Measurements from ENCODE around the gene TMEM266.

Gene TMEM266

DNA sequence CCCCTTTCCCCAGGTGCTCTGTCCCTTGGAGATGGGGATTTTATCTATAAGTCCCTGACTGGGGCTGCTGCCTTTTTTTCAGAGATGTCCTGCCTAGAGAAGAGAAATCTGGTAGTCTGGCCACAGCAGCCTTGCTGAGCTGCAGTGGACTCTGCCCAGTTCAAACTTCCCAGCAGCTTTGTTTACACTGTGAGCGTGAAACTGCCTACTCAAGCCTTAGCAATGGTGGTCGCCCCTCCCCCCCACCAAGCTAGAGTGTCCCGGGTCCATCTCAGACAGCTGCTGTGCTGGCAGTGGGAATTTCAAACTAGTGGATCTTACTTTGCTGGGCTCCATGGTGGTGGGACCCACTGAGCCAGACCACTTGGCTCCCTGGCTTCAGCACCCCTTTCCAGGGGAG lies 38.9 kb downstream of the TMEM266 start:
- no peak overlapping the region for H3K4ac ChIP-seq (ENCODE audit: low read depth in 1 of 2, low read length in 2 of 2)
- no peak overlapping the region for H2BK12ac ChIP-seq (ENCODE audit: low read length in 2 of 2)
- no peak overlapping the region for H3K4me3 ChIP-seq (ENCODE audit: insufficient read depth in 1 of 2, low read depth in 1 of 2, low read length in 2 of 2)
- 6% methylated on average over 3 of the region's 3 CpGs for WGBS
- no peak overlapping the region for H4K8ac ChIP-seq (ENCODE audit: low read length)
- H2BK5ac ChIP-seq (ENCODE audit: low read depth, low read length, poor library complexity, severe bottlenecking) = no peak overlapping the region
- H3K27ac ChIP-seq (ENCODE audit: low read length, poor library complexity, severe bottlenecking) = no peak overlapping the region
- peaks cover 3% of the 10 kb centered on the region for H3K9me3 ChIP-seq (ENCODE audit: control insufficient read depth, low read length)
- H3K9ac ChIP-seq (ENCODE audit: low read length) = no peak overlapping the region
- no peaks in the 10 kb centered on the region for H3K36me3 ChIP-seq (ENCODE audit: control insufficient read depth in 1 of 2, insufficient read depth in 2 of 2, low read depth in 1 of 2, low read length in 2 of 2)
- no peak overlapping the region for H2BK120ac ChIP-seq (ENCODE audit: low read depth, low read length)
- H2BK15ac ChIP-seq (ENCODE audit: low read depth, poor library complexity, severe bottlenecking) = no peak overlapping the region
- H2AFZ ChIP-seq (ENCODE audit: low read depth, low read length) = no peak overlapping the region
- H3K27me3 ChIP-seq (ENCODE audit: control insufficient read depth in 1 of 2, insufficient read depth in 1 of 2, low read length in 2 of 2) = peaks cover 23 to 28% of the 10 kb centered on the region in 2 experiments
- no peak for DNase-seq
- H2AK5ac ChIP-seq (ENCODE audit: low read length, severe bottlenecking) = no peak overlapping the region
- no peak overlapping the region for H3K23ac ChIP-seq (ENCODE audit: low read length in 2 of 2)
- no peaks in the 10 kb centered on the region for H3K4me1 ChIP-seq (ENCODE audit: control insufficient read depth, insufficient read depth, low read depth, low read length)
- no peak overlapping the region for H3K18ac ChIP-seq (ENCODE audit: low read depth in 1 of 2, low read length in 2 of 2)
- no peaks in the 10 kb centered on the region for H3K79me1 ChIP-seq (replicated peaks; ENCODE audit: low read length, poor library complexity, severe bottlenecking)
- no peak overlapping the region for H3K14ac ChIP-seq (ENCODE audit: low read length in 2 of 2)
- H3K4me2 ChIP-seq (ENCODE audit: low read length, poor library complexity, severe bottlenecking) = no peak overlapping the region
- H4K91ac ChIP-seq (ENCODE audit: low read length) = no peak overlapping the region

DNA sequence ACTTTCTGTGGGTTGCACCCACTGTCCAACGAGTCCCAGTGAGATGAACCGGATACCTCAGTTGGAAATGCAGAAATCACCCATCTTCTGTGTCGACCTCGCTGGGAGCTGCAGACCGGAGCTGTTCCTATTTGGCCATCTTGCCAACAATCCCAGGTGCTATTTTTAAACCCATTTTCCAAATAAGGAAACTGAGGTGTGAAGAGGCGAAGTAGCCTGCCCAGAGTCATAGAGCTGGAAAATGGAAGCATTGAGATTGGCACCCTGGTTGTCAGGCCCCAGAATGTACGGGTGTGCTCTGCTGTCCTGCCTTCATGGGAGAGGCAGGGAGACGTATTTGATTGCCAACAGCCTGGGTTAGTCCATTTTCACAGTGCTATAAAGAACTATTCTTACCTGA lies 39.6 kb downstream of the TMEM266 start:
- Histone ChIP-seq H3K27ac (ENCODE audit: low read length, poor library complexity, severe bottlenecking) (no peak overlapping the region), H3K9ac (ENCODE audit: low read length) (no peak overlapping the region), H3K18ac (ENCODE audit: low read depth in 1 of 2, low read length in 2 of 2) (no peak overlapping the region), H3K4me2 (ENCODE audit: low read length, poor library complexity, severe bottlenecking) (no peak overlapping the region), H2BK120ac (ENCODE audit: low read depth, low read length) (no peak overlapping the region), H3K36me3 (ENCODE audit: control insufficient read depth in 1 of 2, insufficient read depth in 2 of 2, low read depth in 1 of 2, low read length in 2 of 2) (no peaks in the 10 kb centered on the region), H4K8ac (ENCODE audit: low read length) (no peak overlapping the region), H3K23ac (ENCODE audit: low read length in 2 of 2) (no peak overlapping the region), H3K14ac (ENCODE audit: low read length in 2 of 2) (no peak overlapping the region), H2BK15ac (ENCODE audit: low read depth, poor library complexity, severe bottlenecking) (no peak overlapping the region), H3K4ac (ENCODE audit: low read depth in 1 of 2, low read length in 2 of 2) (no peak overlapping the region), H4K91ac (ENCODE audit: low read length) (no peak overlapping the region), H3K4me1 (ENCODE audit: control insufficient read depth, insufficient read depth, low read depth, low read length) (no peaks in the 10 kb centered on the region), H3K79me1 (replicated peaks; ENCODE audit: low read length, poor library complexity, severe bottlenecking) (no peaks in the 10 kb centered on the region), H2BK12ac (ENCODE audit: low read length in 2 of 2) (no peak overlapping the region), H3K4me3 (ENCODE audit: insufficient read depth in 1 of 2, low read depth in 1 of 2, low read length in 2 of 2) (no peak overlapping the region), H2AK5ac (ENCODE audit: low read length, severe bottlenecking) (no peak overlapping the region), H3K9me3 (ENCODE audit: control insufficient read depth, low read length) (peaks cover 1% of the 10 kb centered on the region), H3K27me3 (ENCODE audit: control insufficient read depth in 1 of 2, insufficient read depth in 1 of 2, low read length in 2 of 2) (peaks cover 23 to 28% of the 10 kb centered on the region in 2 experiments), H2AFZ (ENCODE audit: low read depth, low read length) (no peak overlapping the region), H2BK5ac (ENCODE audit: low read depth, low read length, poor library complexity, severe bottlenecking) (no peak overlapping the region)
- DNase-seq = no peak
- 82% methylated on average over 6 of the region's 8 CpGs for WGBS

DNA sequence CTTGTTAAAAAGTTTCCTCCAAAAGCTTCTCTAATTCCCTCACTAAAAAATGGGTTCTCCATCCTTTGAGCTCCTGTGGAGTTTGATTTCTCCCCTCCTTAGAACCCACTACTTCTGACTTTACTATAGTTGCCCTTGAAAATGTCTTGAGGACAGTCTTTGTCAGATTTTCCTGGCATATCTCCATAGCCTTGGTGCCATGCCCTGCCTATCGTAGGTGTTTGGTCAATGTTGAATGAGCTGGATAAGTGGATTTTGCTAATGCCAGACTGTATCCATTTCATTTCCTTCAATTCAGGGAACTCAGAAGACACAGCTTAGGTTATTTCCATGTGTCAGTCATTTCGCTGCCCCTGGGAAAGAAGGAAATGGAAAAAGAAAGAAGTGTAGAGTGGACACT lies 40.6 kb downstream of the TMEM266 start:
- no peak overlapping the region for H3K4me2 ChIP-seq (ENCODE audit: low read length, poor library complexity, severe bottlenecking)
- no peak overlapping the region for H2BK5ac ChIP-seq (ENCODE audit: low read depth, low read length, poor library complexity, severe bottlenecking)
- peaks cover 23 to 31% of the 10 kb centered on the region in 2 experiments for H3K27me3 ChIP-seq (ENCODE audit: control insufficient read depth in 1 of 2, insufficient read depth in 1 of 2, low read length in 2 of 2)
- no peak overlapping the region for H3K14ac ChIP-seq (ENCODE audit: low read length in 2 of 2)
- H3K36me3 ChIP-seq (ENCODE audit: control insufficient read depth in 1 of 2, insufficient read depth in 2 of 2, low read depth in 1 of 2, low read length in 2 of 2) = no peaks in the 10 kb centered on the region
- no peak overlapping the region for H3K9ac ChIP-seq (ENCODE audit: low read length)
- no peak overlapping the region for H3K4ac ChIP-seq (ENCODE audit: low read depth in 1 of 2, low read length in 2 of 2)
- H4K8ac ChIP-seq (ENCODE audit: low read length) = no peak overlapping the region
- no peak overlapping the region for H2BK12ac ChIP-seq (ENCODE audit: low read length in 2 of 2)
- no peak overlapping the region for H2BK15ac ChIP-seq (ENCODE audit: low read depth, poor library complexity, severe bottlenecking)
- DNase-seq = no peak
- H2AFZ ChIP-seq (ENCODE audit: low read depth, low read length) = no peak overlapping the region
- no peaks in the 10 kb centered on the region for H3K79me1 ChIP-seq (replicated peaks; ENCODE audit: low read length, poor library complexity, severe bottlenecking)
- H2AK5ac ChIP-seq (ENCODE audit: low read length, severe bottlenecking) = no peak overlapping the region
- no peak overlapping the region for H2BK120ac ChIP-seq (ENCODE audit: low read depth, low read length)
- no peak overlapping the region for H3K18ac ChIP-seq (ENCODE audit: low read depth in 1 of 2, low read length in 2 of 2)
- no peaks in the 10 kb centered on the region for H3K9me3 ChIP-seq (ENCODE audit: control insufficient read depth, low read length)
- WGBS = 100% methylated on average over 1 of the region's 2 CpGs
- H4K91ac ChIP-seq (ENCODE audit: low read length) = no peak overlapping the region
- H3K4me1 ChIP-seq (ENCODE audit: control insufficient read depth, insufficient read depth, low read depth, low read length) = no peaks in the 10 kb centered on the region
- H3K4me3 ChIP-seq (ENCODE audit: insufficient read depth in 1 of 2, low read depth in 1 of 2, low read length in 2 of 2) = no peak overlapping the region
- no peak overlapping the region for H3K23ac ChIP-seq (ENCODE audit: low read length in 2 of 2)
- H3K27ac ChIP-seq (ENCODE audit: low read length, poor library complexity, severe bottlenecking) = no peak overlapping the region

DNA sequence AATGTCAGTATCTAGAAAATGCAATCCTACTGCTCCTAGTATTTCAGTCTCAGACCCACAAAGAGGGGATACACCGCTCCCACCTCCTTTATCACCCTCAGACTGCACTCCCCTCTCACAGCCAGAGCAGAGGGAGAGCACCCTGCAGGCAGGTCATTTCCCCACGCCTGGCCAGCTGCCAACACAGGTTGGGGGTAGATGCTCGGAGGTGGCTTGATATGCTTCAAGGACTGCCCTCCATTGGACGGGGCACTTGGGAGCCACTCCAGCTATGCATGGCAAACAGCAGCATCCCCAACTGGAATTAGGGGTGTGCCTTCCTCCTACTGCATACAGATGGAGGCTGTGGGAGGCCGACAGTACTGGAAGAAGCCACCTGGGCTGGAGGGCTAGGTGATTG lies 41.9 kb downstream of the TMEM266 start:
- Histone ChIP-seq H2BK12ac (ENCODE audit: low read length in 2 of 2) (no peak overlapping the region), H3K4me3 (ENCODE audit: insufficient read depth in 1 of 2, low read depth in 1 of 2, low read length in 2 of 2) (no peak overlapping the region), H4K91ac (ENCODE audit: low read length) (no peak overlapping the region), H2AFZ (ENCODE audit: low read depth, low read length) (no peak overlapping the region), H2BK5ac (ENCODE audit: low read depth, low read length, poor library complexity, severe bottlenecking) (no peak overlapping the region), H3K27ac (ENCODE audit: low read length, poor library complexity, severe bottlenecking) (no peak overlapping the region), H3K9me3 (ENCODE audit: control insufficient read depth, low read length) (no peaks in the 10 kb centered on the region), H3K14ac (ENCODE audit: low read length in 2 of 2) (no peak overlapping the region), H3K23ac (ENCODE audit: low read length in 2 of 2) (no peak overlapping the region), H3K79me1 (replicated peaks; ENCODE audit: low read length, poor library complexity, severe bottlenecking) (no peaks in the 10 kb centered on the region), H3K4me1 (ENCODE audit: control insufficient read depth, insufficient read depth, low read depth, low read length) (no peaks in the 10 kb centered on the region), H2BK120ac (ENCODE audit: low read depth, low read length) (no peak overlapping the region), H3K36me3 (ENCODE audit: control insufficient read depth in 1 of 2, insufficient read depth in 2 of 2, low read depth in 1 of 2, low read length in 2 of 2) (no peaks in the 10 kb centered on the region), H3K4ac (ENCODE audit: low read depth in 1 of 2, low read length in 2 of 2) (no peak overlapping the region), H4K8ac (ENCODE audit: low read length) (no peak overlapping the region), H3K4me2 (ENCODE audit: low read length, poor library complexity, severe bottlenecking) (no peak overlapping the region), H2BK15ac (ENCODE audit: low read depth, poor library complexity, severe bottlenecking) (no peak overlapping the region), H3K27me3 (ENCODE audit: control insufficient read depth in 1 of 2, insufficient read depth in 1 of 2, low read length in 2 of 2) (peaks cover 23 to 36% of the 10 kb centered on the region in 2 experiments), H3K18ac (ENCODE audit: low read depth in 1 of 2, low read length in 2 of 2) (no peak overlapping the region), H2AK5ac (ENCODE audit: low read length, severe bottlenecking) (no peak overlapping the region), H3K9ac (ENCODE audit: low read length) (no peak overlapping the region)
- WGBS = 89% methylated on average over 5 of the region's 5 CpGs
- DNase-seq = no peak

Data from mesenchymal stem cell (in vitro differentiated cells and primary cell).